ENCODE measurements around the gene DENND5B.
A peak's percentile ranks its signal among the peaks of the same experiment; 100 is the strongest.

DENND5B gene

DNA sequence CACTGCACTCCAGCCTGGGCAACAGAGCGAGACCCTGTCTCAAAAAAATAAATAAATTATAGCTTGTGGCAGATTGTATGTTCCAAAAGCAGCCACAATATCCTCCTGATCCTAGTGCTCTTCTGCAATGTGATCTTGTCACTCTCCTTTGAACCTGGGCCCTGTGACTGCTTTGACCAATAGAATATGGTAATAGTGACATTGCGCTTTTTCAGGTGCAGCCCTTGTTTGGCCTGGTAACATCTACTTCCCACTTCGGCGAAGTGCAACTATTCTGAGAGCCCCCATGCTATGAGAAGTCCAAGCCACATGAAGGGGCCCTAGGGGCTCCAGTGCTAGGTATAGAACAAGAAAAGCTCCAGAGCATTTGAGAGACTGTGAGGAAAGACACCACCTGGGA, 31.1 kb upstream of the DENND5B start:
- Histone ChIP-seq H3K4me2 (ENCODE audit: low read length) (no peak overlapping the region), H3K9me3 (ENCODE audit: insufficient read depth, low read depth, low read length) (no peaks in the 10 kb centered on the region), H2BK12ac (ENCODE audit: low read length) (no peak overlapping the region), H4K91ac (ENCODE audit: low read depth, low read length) (no peak overlapping the region), H3K14ac (ENCODE audit: low read length) (no peak overlapping the region), H2AFZ (ENCODE audit: insufficient read depth, low read length, poor library complexity) (no peak overlapping the region), H3K79me2 (ENCODE audit: control insufficient read depth, insufficient read depth, low read length, poor library complexity) (no peaks in the 10 kb centered on the region), H3K4me3 (ENCODE audit: low read depth, low read length) (no peak overlapping the region), H4K8ac (ENCODE audit: low read depth, low read length) (no peak overlapping the region), H3K9ac (ENCODE audit: low read length) (no peak overlapping the region), H3K36me3 (ENCODE audit: control insufficient read depth in 1 of 2, insufficient read depth in 2 of 2, low read length in 2 of 2) (no peaks in the 10 kb centered on the region), H3K18ac (ENCODE audit: low read length) (no peak overlapping the region), H4K12ac (ENCODE audit: low read depth, low read length) (no peak overlapping the region), H3K23ac (ENCODE audit: low read length) (no peak overlapping the region), H3K79me1 (ENCODE audit: low read length) (no peaks in the 10 kb centered on the region), H3K27ac (ENCODE audit: low read depth, low read length) (no peak overlapping the region), H2BK5ac (ENCODE audit: low read depth, low read length, poor library complexity) (no peak overlapping the region), H2AK5ac (ENCODE audit: low read length) (no peak overlapping the region), H3K27me3 (ENCODE audit: insufficient read depth, low read length) (no peaks in the 10 kb centered on the region), H3K4me1 (ENCODE audit: control insufficient read depth in 1 of 2, insufficient read depth in 2 of 2, low read length in 2 of 2) (no peaks in the 10 kb centered on the region), H2BK120ac (ENCODE audit: insufficient read depth, low read length, poor library complexity) (no peak overlapping the region), H3K4ac (ENCODE audit: low read depth, low read length) (no peak overlapping the region)
- DNase-seq = no peak
- WGBS (ENCODE audit: extremely low coverage, insufficient coverage, insufficient read length) = no CpG with 5 or more reads among the region's 4 CpGs

GRCh38 chr12:31620311-31620710, 29.4 kb upstream of the DENND5B start:
- Histone ChIP-seq H3K14ac (ENCODE audit: low read length) (no peak overlapping the region), H2BK12ac (ENCODE audit: low read length) (no peak overlapping the region), H2BK120ac (ENCODE audit: insufficient read depth, low read length, poor library complexity) (no peak overlapping the region), H3K4me3 (ENCODE audit: low read depth, low read length) (no peak overlapping the region), H2AFZ (ENCODE audit: insufficient read depth, low read length, poor library complexity) (no peak overlapping the region), H3K23ac (ENCODE audit: low read length) (no peak overlapping the region), H2BK5ac (ENCODE audit: low read depth, low read length, poor library complexity) (no peak overlapping the region), H3K27ac (ENCODE audit: low read depth, low read length) (no peak overlapping the region), H4K12ac (ENCODE audit: low read depth, low read length) (no peak overlapping the region), H3K9me3 (ENCODE audit: insufficient read depth, low read depth, low read length) (no peaks in the 10 kb centered on the region), H4K8ac (ENCODE audit: low read depth, low read length) (no peak overlapping the region), H3K18ac (ENCODE audit: low read length) (no peak overlapping the region), H3K27me3 (ENCODE audit: insufficient read depth, low read length) (no peaks in the 10 kb centered on the region), H3K4ac (ENCODE audit: low read depth, low read length) (no peak overlapping the region), H3K4me1 (ENCODE audit: control insufficient read depth in 1 of 2, insufficient read depth in 2 of 2, low read length in 2 of 2) (no peaks in the 10 kb centered on the region), H3K79me1 (ENCODE audit: low read length) (no peaks in the 10 kb centered on the region), H3K79me2 (ENCODE audit: control insufficient read depth, insufficient read depth, low read length, poor library complexity) (no peaks in the 10 kb centered on the region), H3K36me3 (ENCODE audit: control insufficient read depth in 1 of 2, insufficient read depth in 2 of 2, low read length in 2 of 2) (no peaks in the 10 kb centered on the region), H3K9ac (ENCODE audit: low read length) (no peak overlapping the region), H4K91ac (ENCODE audit: low read depth, low read length) (no peak overlapping the region), H2AK5ac (ENCODE audit: low read length) (no peak overlapping the region), H3K4me2 (ENCODE audit: low read length) (no peak overlapping the region)
- WGBS (ENCODE audit: extremely low coverage, insufficient coverage, insufficient read length) = no CpG with 5 or more reads among the region's 2 CpGs
- peak in 1 of 2 donors; percentile 20 for DNase-seq

- Histone ChIP-seq H4K12ac (ENCODE audit: low read depth, low read length) (no peak overlapping the region), H3K18ac (ENCODE audit: low read length) (no peak overlapping the region), H3K4ac (ENCODE audit: low read depth, low read length) (no peak overlapping the region), H3K4me2 (ENCODE audit: low read length) (no peak overlapping the region), H3K23ac (ENCODE audit: low read length) (no peak overlapping the region), H2BK12ac (ENCODE audit: low read length) (no peak overlapping the region), H4K91ac (ENCODE audit: low read depth, low read length) (no peak overlapping the region), H3K9me3 (ENCODE audit: insufficient read depth, low read depth, low read length) (no peaks in the 10 kb centered on the region), H3K14ac (ENCODE audit: low read length) (no peak overlapping the region), H3K36me3 (ENCODE audit: control insufficient read depth in 1 of 2, insufficient read depth in 2 of 2, low read length in 2 of 2) (no peaks in the 10 kb centered on the region), H3K27ac (ENCODE audit: low read depth, low read length) (no peak overlapping the region), H2BK120ac (ENCODE audit: insufficient read depth, low read length, poor library complexity) (no peak overlapping the region), H3K79me1 (ENCODE audit: low read length) (no peaks in the 10 kb centered on the region), H3K79me2 (ENCODE audit: control insufficient read depth, insufficient read depth, low read length, poor library complexity) (no peaks in the 10 kb centered on the region), H3K4me1 (ENCODE audit: control insufficient read depth in 1 of 2, insufficient read depth in 2 of 2, low read length in 2 of 2) (no peaks in the 10 kb centered on the region), H3K4me3 (ENCODE audit: low read depth, low read length) (no peak overlapping the region), H3K27me3 (ENCODE audit: insufficient read depth, low read length) (no peaks in the 10 kb centered on the region), H3K9ac (ENCODE audit: low read length) (no peak overlapping the region), H2AFZ (ENCODE audit: insufficient read depth, low read length, poor library complexity) (no peak overlapping the region), H4K8ac (ENCODE audit: low read depth, low read length) (no peak overlapping the region), H2BK5ac (ENCODE audit: low read depth, low read length, poor library complexity) (no peak overlapping the region), H2AK5ac (ENCODE audit: low read length) (no peak overlapping the region)
- no CpG with 5 or more reads among the region's 3 CpGs for WGBS (ENCODE audit: extremely low coverage, insufficient coverage, insufficient read length)
- peak; percentile 18 to 65 for DNase-seq
Measured at GRCh38 chr12:31618228-31619025, 27.5 kb upstream of the DENND5B start.

DNA sequence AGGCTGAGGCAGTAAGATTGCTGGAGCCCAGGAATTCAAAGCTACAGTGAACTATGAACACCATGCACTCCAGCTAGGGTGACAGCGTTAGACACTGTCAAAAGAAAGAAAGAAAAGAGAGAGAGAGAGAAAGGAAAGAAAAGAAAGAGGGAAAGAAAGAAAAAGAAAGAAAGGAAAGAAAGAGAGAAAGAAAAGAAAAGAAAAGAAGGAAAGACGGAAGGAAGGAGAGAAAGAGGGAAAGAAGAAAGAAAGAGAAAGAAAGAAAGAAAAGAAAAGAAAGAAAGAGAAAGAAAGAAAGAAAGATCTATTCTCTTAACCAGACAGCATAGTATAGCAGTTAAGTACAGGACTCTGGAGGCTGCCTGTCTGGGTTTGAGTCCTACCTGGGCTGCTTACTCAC, 21.9 kb upstream of the DENND5B start:
- H3K4me1 ChIP-seq (ENCODE audit: control insufficient read depth in 1 of 2, insufficient read depth in 2 of 2, low read length in 2 of 2) = no peaks in the 10 kb centered on the region
- H3K79me1 ChIP-seq (ENCODE audit: low read length) = no peaks in the 10 kb centered on the region
- no peak overlapping the region for H4K91ac ChIP-seq (ENCODE audit: low read depth, low read length)
- H3K14ac ChIP-seq (ENCODE audit: low read length) = no peak overlapping the region
- no peak overlapping the region for H3K4ac ChIP-seq (ENCODE audit: low read depth, low read length)
- peaks cover 3% of the 10 kb centered on the region for H3K9me3 ChIP-seq (ENCODE audit: insufficient read depth, low read depth, low read length)
- no peaks in the 10 kb centered on the region for H3K36me3 ChIP-seq (ENCODE audit: control insufficient read depth in 1 of 2, insufficient read depth in 2 of 2, low read length in 2 of 2)
- H4K12ac ChIP-seq (ENCODE audit: low read depth, low read length) = no peak overlapping the region
- WGBS (ENCODE audit: extremely low coverage, insufficient coverage, insufficient read length) = no CpG with 5 or more reads among the region's 2 CpGs
- no peaks in the 10 kb centered on the region for H3K27me3 ChIP-seq (ENCODE audit: insufficient read depth, low read length)
- H3K4me3 ChIP-seq (ENCODE audit: low read depth, low read length) = no peak overlapping the region
- H3K23ac ChIP-seq (ENCODE audit: low read length) = no peak overlapping the region
- no peaks in the 10 kb centered on the region for H3K79me2 ChIP-seq (ENCODE audit: control insufficient read depth, insufficient read depth, low read length, poor library complexity)
- H2AK5ac ChIP-seq (ENCODE audit: low read length) = no peak overlapping the region
- H3K9ac ChIP-seq (ENCODE audit: low read length) = no peak overlapping the region
- H3K4me2 ChIP-seq (ENCODE audit: low read length) = no peak overlapping the region
- H2BK12ac ChIP-seq (ENCODE audit: low read length) = no peak overlapping the region
- H2BK120ac ChIP-seq (ENCODE audit: insufficient read depth, low read length, poor library complexity) = no peak overlapping the region
- H2BK5ac ChIP-seq (ENCODE audit: low read depth, low read length, poor library complexity) = no peak overlapping the region
- H3K18ac ChIP-seq (ENCODE audit: low read length) = no peak overlapping the region
- no peak for DNase-seq
- no peak overlapping the region for H3K27ac ChIP-seq (ENCODE audit: low read depth, low read length)
- no peak overlapping the region for H4K8ac ChIP-seq (ENCODE audit: low read depth, low read length)
- no peak overlapping the region for H2AFZ ChIP-seq (ENCODE audit: insufficient read depth, low read length, poor library complexity)
